DOHH2 (cell line): Measurements from ENCODE around the gene DAGLA.

Experiments used
- H3F3A ChIP-seq: fragments of 200-600 bp; sonication (generic), shearing (Covaris generic); 2 replicates; pipeline ENCODE4 v1.6.0; 2016; ENCODE audit warnings: antibody characterized with exemption, mild to moderate bottlenecking; ENCODE audit not compliant: control insufficient read depth, insufficient read depth
- H3K27ac ChIP-seq: fragments of 200-600 bp; sonication (generic); 2 replicates; pipeline ENCODE4 v1.5.1; 2014; ENCODE audit warnings: low read depth, mild to moderate bottlenecking, low read length, moderate library complexity
- H3K27me3 ChIP-seq: fragments of 200-600 bp; sonication (generic); 2 replicates; pipeline ENCODE4 v1.6.1; 2014; ENCODE audit warnings: mild to moderate bottlenecking, low read length, mixed read lengths; ENCODE audit not compliant: control insufficient read depth
- H3K36me3 ChIP-seq: fragments of 200-600 bp; sonication (generic); 2 replicates; pipeline ENCODE4 v1.6.1; 2014; ENCODE audit warnings: mild to moderate bottlenecking, low read length, moderate library complexity, mixed read lengths; ENCODE audit not compliant: control insufficient read depth
- H3K4me1 ChIP-seq: fragments of 200-600 bp; sonication (generic); 2 replicates; pipeline ENCODE4 v1.6.1; 2014; ENCODE audit warnings: mild to moderate bottlenecking, low read length, mixed read lengths; ENCODE audit not compliant: control insufficient read depth
- H3K4me2 ChIP-seq: fragments of 200-600 bp; sonication (generic); 2 replicates; pipeline ENCODE4 v1.6.0; 2014; ENCODE audit warnings: mild to moderate bottlenecking, low read length, moderate library complexity
- H3K4me3 ChIP-seq: fragments of 200-600 bp; sonication (generic); 2 replicates; pipeline ENCODE4 v1.5.1; 2014; ENCODE audit warnings: mild to moderate bottlenecking, low read length, mixed read lengths
- H3K79me2 ChIP-seq: fragments of 200-600 bp; sonication (generic); 2 replicates; pipeline ENCODE4 v1.6.1; 2014; ENCODE audit warnings: mild to moderate bottlenecking, low read length, mixed read lengths; ENCODE audit not compliant: control insufficient read depth
- H3K9me2 ChIP-seq: fragments of 200-600 bp; sonication (generic); replicated peaks from 2 replicates; pipeline ENCODE4 v1.6.1; 2014; ENCODE audit warnings: mild to moderate bottlenecking, low read length, mixed read lengths; ENCODE audit not compliant: control insufficient read depth
- H3K9me3 ChIP-seq: fragments of 200-600 bp; sonication (generic); 2 replicates; pipeline ENCODE4 v1.6.1; 2014; ENCODE audit warnings: antibody characterized with exemption, low read length, mixed read lengths; ENCODE audit not compliant: control insufficient read depth, insufficient read depth
- H4K20me1 ChIP-seq: fragments of 200-600 bp; sonication (generic); 2 replicates; pipeline ENCODE4 v1.6.0; 2014; ENCODE audit warnings: low read depth, mild to moderate bottlenecking, antibody characterized with exemption, low read length, moderate library complexity; ENCODE audit not compliant: control insufficient read depth, insufficient read depth
- EZH2phosphoT487 ChIP-seq: fragments of 200-600 bp; sonication (generic); IDR thresholded peaks from 2 replicates; pipeline ENCODE4 v1.6.1; 2017; ENCODE audit warnings: borderline replicate concordance, mild to moderate bottlenecking, antibody characterized with exemption, low read length, moderate library complexity, mixed read lengths
- TF ChIP-seq, protein P1 (sequence below): fragments of 200-600 bp; sonication (generic); IDR thresholded peaks from one replicate; pipeline ENCODE4 v1.5.1; 2014; ENCODE audit warnings: antibody characterized with exemption, mild to moderate bottlenecking, low read depth, low read length; ENCODE audit not compliant: poor library complexity, severe bottlenecking

Gene DAGLA

DNA sequence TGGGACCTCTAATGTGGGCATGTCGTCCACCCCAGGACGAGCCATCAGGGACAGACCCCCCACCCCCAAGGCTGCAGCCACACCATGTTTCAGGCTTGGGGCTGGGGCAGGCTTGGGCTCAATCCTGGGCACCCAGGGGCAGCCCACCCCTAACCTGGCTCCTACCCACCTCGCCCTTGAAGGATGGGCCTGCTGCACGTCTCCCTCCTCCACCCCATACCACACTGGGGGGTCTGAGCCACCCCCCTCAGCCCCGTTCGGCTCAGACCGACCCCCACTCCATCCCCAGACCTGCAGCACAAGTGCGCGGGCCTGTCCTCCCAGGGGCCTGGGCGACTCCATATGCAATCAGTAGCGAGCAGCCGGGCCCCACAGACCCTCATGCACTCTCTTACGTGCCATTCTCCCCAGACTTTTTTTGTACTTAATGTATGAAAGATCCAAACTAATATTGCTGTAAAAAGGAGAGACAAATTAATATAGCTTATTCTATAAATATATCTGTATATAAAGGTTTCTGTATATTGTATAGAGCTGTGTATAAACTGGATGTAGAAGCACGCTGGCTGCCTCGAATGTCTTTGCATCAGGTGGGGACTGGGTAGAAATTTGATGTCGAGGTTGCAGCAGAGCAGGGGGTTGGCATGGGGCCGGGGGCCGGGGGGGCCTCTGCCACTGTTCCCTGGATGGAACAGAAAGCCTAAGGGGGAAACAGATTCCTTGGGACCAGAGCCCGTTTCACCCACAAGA lies 66.4 kb downstream of the DAGLA start:
- no peaks in the 10 kb centered on the region for H3K79me2 ChIP-seq
- no peak overlapping the region for H3K27ac ChIP-seq
- no peaks in the 10 kb centered on the region for H4K20me1 ChIP-seq
- H3K36me3 ChIP-seq = no peaks in the 10 kb centered on the region
- H3K27me3 ChIP-seq = peaks cover 19% of the 10 kb centered on the region
- H3F3A ChIP-seq = no peaks in the 10 kb centered on the region
- no peaks in the 10 kb centered on the region for H3K9me2 ChIP-seq
- no peak for TF ChIP-seq EZH2phosphoT487
- TF ChIP-seq, protein P1, sequence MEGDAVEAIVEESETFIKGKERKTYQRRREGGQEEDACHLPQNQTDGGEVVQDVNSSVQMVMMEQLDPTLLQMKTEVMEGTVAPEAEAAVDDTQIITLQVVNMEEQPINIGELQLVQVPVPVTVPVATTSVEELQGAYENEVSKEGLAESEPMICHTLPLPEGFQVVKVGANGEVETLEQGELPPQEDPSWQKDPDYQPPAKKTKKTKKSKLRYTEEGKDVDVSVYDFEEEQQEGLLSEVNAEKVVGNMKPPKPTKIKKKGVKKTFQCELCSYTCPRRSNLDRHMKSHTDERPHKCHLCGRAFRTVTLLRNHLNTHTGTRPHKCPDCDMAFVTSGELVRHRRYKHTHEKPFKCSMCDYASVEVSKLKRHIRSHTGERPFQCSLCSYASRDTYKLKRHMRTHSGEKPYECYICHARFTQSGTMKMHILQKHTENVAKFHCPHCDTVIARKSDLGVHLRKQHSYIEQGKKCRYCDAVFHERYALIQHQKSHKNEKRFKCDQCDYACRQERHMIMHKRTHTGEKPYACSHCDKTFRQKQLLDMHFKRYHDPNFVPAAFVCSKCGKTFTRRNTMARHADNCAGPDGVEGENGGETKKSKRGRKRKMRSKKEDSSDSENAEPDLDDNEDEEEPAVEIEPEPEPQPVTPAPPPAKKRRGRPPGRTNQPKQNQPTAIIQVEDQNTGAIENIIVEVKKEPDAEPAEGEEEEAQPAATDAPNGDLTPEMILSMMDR = no peak
- no peaks in the 10 kb centered on the region for H3K9me3 ChIP-seq
- no peak overlapping the region for H3K4me2 ChIP-seq
- H3K4me3 ChIP-seq = no peak overlapping the region
- no peaks in the 10 kb centered on the region for H3K4me1 ChIP-seq

DNA sequence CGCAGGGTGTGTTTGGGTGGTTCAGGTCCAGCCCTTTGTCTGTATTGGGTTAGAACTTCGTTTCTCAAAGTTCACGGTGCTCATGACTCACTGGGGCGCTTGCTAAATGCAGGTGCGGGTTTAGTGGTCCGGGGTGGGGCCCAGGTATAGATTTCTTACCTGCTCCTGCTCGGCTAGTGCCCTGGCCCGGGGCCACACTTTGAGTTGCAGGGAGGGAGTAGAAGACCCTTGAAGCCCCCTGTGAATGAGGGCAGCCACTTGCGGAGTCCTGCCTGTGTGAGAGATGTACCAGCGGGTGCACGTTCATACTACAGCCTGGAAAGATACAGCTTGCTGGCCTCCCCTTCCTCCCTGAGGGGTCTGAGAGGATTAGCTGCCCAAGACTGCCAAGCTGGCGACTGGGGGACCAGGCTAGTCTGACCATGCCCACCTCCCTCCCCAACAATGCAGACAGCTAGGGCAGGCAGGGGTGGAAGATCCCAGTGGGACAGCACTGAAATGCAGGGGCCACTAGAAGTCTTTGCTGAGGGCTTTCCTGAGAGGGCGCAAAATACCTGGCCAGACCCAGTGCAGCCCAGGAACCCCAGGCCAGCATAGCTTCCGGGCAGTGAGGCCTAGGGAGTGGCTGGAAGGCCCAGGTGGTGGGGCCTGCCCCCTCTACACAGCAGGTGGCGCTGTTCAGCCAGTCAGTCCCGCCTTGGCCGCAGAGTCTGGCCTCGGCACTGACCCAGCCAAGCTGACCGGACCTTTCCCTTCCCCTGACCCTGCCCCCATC lies 67.2 kb downstream of the DAGLA start:
- no peak for TF ChIP-seq EZH2phosphoT487
- TF ChIP-seq, protein P1 = peak; percentile 96
- no peaks in the 10 kb centered on the region for H3K9me3 ChIP-seq
- H3K4me3 ChIP-seq = no peak overlapping the region
- H3K9me2 ChIP-seq = no peaks in the 10 kb centered on the region
- no peak overlapping the region for H3K27ac ChIP-seq
- no peaks in the 10 kb centered on the region for H3K36me3 ChIP-seq
- no peak overlapping the region for H3K4me2 ChIP-seq
- H3K4me1 ChIP-seq = no peaks in the 10 kb centered on the region
- no peaks in the 10 kb centered on the region for H3K79me2 ChIP-seq
- H4K20me1 ChIP-seq = no peaks in the 10 kb centered on the region
- H3F3A ChIP-seq = no peaks in the 10 kb centered on the region
- H3K27me3 ChIP-seq = peaks cover 24% of the 10 kb centered on the region

DNA sequence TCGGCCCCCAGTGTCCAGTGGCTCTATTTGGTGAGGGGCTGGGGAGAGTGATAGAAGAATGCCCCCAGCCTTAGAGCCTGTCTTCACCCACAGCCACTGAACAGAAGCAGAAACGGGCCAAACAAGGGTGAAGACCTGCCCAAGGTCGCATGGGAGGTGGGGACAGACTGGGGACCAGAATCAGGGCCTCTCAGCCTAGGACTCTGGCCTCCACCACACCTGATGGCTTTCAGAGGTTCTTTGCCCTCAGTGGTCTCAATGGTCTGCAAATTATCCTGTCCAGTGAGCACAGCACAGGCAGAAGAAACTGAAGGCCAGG lies 67.7 kb downstream of the DAGLA start:
- H3K79me2 ChIP-seq = no peaks in the 10 kb centered on the region
- TF ChIP-seq, protein P1 = peak; percentile 57
- TF ChIP-seq EZH2phosphoT487 = no peak
- H3K27ac ChIP-seq = no peak overlapping the region
- H4K20me1 ChIP-seq = no peaks in the 10 kb centered on the region
- H3F3A ChIP-seq = no peaks in the 10 kb centered on the region
- H3K9me2 ChIP-seq = no peaks in the 10 kb centered on the region
- H3K36me3 ChIP-seq = no peaks in the 10 kb centered on the region
- H3K4me3 ChIP-seq = no peak overlapping the region
- H3K4me2 ChIP-seq = no peak overlapping the region
- peaks cover 28% of the 10 kb centered on the region for H3K27me3 ChIP-seq
- H3K9me3 ChIP-seq = no peaks in the 10 kb centered on the region
- H3K4me1 ChIP-seq = no peaks in the 10 kb centered on the region
